Left colon (tissue), 2 donors: ENCODE data around the gene IQCK. TPM values are rescaled to one million over a fixed set of nuclear protein-coding genes. Genes with fewer than 3 reads are reported as not detected.
"Not testable (repeated sequence)": the region's sequence is repeated elsewhere in the genome, so short reads cannot be mapped to it uniquely, and the experiment has no call there.

Experiments used
- ATAC-seq: fragments of 200-7000 bp; cut with Tn5 transposase; one replicate; pipeline ENCODE4 v1.9.1; 2020; ENCODE audit warnings: mild to moderate bottlenecking, moderate library complexity
- DNase-seq, 2 donors: peaks; one replicate each; pipeline ENCODE4 v3.0.0-alpha.2; 2020
- intact Hi-C, 2 donors: fragments of 100-400 bp; cut with DNase I in 1 of 2; cut with micrococcal nuclease in 1 of 2; formaldehyde crosslinking; loops; one replicate each; pipeline versions ENCODE4 v1.11.2 to v1.14.0; 2022; cut with DNase I, micrococcal nuclease
- long read RNA-seq: library from polyadenylated mRNA; unstranded; transcript quantifications from one replicate; pipeline ENCODE4 v2.0.0, GENCODE V29; 2021
- total RNA-seq, 2 donors: library from RNA; stranded (reverse); fragmentation: NEBNext Ultra II Directional; extraction: Animal tissue kit (Norgen Biotek cat#: 25700); gene quantifications; one replicate each; pipeline ENCODE4 v1.2.1, GENCODE V29; 2021
- donor health status: DM: no; HTN: no; CAD: no.
- donor health status: DM: yes; HTN: yes; CAD: no.

IQCK gene, protein sequence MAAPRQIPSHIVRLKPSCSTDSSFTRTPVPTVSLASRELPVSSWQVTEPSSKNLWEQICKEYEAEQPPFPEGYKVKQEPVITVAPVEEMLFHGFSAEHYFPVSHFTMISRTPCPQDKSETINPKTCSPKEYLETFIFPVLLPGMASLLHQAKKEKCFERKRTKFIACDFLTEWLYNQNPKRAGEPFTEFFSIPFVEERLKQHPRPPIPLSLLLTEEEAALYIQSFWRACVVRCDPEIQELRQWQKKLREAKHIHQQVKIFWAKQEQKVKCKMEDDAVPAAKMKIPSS
- total RNA-seq, result 10 to 100 TPM; 11.0 to 13.8 TPM
- long read RNA-seq, partial matches to known transcripts, result 5 of 12 reads
- long read RNA-seq, other reads (novel, unspliced or antisense), result 7 of 12 reads

DNA sequence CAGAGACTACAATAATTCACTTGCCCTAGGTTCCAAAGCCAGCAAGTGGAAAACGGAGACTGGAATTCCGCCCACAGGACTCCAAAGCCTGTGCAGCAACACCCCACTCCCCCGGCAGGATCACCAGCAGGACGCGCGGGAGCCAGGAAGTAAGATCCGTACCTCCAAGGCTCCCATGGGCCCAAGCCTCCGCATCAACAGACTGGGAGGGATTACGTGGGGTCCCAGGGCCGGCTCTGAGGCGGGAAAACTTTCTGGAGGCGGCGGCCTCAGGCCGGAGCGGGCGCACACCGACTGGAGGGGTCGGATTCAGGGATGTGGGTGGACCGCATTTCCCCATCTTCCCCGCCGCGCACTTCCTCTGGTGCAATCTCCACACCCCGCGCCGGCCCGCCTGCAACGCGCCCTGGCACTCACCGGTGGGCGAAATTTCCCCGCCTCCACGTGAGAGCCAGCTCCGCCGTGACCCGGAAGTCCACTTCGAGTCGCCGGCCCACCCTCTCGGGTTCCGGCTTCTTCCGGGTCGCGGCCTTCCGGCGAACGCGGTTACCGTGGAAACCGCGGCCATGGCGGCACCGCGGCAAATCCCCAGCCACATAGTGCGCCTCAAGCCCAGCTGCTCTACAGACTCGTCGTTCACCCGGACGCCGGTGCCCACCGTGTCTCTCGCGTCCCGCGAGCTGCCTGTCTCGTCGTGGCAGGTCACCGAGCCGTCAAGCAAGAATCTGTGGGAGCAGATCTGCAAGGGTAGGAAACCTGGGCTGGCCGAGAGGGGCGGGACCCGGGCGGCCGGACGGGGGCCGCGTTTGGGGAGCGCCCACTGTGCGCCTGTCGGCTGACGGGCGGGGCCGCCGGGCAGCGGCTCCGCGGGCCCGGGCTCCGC lies at the start of gene IQCK, which contains the start of gene KNOP1:
TSS of gene IQCK (plus strand) at position 531 of the 883 bp plus-strand sequence. CDS start at position 567, 36 bp downstream.
TSS of gene KNOP1 (minus strand) at position 487 of the 883 bp plus-strand sequence. CDS start 3,192 bp downstream, outside the sequence.
- peak; percentile 83 for ATAC-seq
- intact Hi-C loops, result no loop called here
- DNase-seq, result peak; percentile 89 to 91

DNA sequence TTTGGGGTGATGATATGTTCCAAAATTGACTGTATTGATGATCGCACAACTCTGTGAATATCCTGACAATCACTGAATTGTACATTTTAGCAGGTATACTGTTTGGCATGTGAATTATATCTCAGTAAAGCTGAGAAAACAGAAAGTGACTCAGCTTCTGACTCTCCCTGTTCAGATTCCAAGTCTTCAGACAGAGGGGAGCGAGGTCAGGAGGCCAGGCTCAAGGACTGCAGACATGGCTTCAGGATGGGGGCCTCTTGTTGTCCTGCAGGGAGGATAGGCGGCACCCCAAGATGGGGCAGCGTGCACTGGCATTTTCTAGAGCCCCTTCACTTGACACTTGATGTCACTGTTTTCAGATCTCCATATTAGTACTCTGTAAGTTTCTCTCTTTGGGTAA lies 45.7 kb upstream of the IQCK start:
- DNase-seq (no peak), ATAC-seq (no peak)
- intact Hi-C loops, result no loop called here

DNA sequence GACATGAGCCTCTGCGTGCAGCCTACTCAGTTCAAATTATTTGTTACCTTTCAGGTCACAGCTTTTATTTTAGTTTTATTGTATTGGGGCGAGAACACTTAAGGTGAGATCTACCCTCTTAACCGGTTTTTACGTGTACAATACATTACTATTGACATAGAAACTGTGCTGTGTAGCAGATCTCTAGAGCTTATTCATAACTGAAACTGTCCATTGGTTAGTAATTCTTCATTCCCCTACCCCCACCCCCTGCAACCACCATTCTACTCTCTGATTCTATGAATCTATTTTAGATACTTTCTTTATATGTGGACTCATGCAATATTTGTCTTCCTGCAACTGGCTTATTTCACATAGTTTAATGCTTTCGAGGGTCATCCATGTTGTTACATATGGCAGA lies 43.6 kb upstream of the IQCK start:
- ATAC-seq (no peak), DNase-seq (no peak)
- intact Hi-C loops, result no loop called here

DNA sequence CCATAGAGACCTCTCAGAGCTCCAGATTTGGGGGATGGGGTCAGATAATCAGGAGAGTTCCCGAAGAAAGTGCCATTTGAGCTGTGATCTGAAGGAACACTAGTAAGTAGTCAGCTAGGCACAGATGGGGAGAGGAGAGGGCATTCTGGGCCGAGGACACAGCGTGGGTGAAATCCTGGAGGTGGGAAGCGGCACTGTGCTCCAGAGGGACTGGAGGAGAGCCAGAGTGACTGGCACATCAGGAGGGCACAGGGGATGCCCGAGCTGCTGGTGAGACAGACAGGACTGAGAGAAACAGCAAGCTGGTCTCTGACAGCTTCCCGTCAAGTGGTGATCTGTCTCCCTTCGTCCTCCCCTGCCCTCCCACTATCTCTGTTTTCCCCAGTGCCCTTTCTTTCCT lies 40.7 kb upstream of the IQCK start:
- intact Hi-C loops, result no loop called here
- DNase-seq (no peak), ATAC-seq (no peak)

DNA sequence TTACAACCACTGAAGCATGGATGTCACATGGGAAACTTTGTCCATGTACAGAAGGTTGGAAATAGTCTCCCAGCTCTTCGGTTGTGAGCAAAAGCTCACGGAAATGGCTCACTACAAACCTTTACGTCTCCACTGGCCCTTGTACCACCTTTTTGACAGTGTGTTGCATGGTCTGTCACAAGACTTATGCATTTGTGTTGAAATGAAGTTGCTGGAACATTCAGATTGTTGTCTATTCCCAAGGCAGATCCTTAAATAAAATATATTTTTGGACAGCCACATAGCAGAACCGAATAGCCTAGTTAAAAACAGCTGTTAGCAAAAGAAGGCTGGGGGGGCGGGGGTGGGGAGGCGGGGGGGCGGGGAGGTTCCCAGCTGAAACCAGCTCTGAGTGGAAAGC lies 39.3 kb upstream of the IQCK start:
- ATAC-seq (no peak), DNase-seq (no peak)
- intact Hi-C loops, result no loop called here

DNA sequence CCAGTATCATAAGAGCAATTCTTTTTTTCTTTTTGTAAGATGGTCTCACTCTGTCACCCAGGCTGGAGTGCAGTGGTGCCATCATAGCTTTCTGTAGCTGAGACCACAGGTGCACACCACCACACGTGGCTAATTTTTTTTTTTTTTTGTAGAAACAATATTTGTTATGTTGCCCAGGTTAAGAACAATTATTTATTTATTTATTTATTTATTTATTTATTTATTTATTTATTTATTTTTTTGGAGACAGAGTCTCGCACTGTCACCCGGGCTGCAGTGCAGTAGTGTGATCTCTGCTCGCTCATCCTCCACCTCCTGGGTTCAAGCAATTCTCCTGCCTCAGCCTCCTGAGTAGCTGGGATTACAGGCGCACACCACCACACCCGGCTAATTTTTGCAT lies 38.8 kb upstream of the IQCK start:
- intact Hi-C loops, ATAC-seq, DNase-seq: not testable (repeated sequence)

DNA sequence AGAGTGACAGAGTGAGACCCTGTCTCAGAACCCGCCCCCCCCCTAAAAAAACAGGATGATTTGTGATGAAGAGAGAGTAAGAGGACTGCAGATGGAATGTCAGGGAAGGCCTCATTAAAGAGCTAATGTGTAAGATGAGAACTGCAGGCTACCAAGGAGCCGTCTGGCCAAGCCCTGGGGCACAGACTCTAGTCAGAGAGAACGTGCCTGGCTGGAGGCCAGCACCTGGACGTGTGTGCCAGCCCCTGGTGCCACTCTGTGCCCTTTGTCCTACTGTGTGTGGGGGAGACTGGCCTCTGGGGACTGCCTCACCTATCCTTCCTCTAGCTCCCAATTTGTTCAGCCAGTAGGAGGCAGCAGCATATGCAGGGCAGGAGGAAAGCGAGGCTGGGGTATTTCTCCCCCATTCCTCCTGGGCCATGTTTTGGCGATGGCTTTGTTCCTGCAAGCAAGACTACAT lies 37.2 kb upstream of the IQCK start:
- ATAC-seq (peak; percentile 27), DNase-seq (no peak)
- intact Hi-C loops, result no loop called here

DNA sequence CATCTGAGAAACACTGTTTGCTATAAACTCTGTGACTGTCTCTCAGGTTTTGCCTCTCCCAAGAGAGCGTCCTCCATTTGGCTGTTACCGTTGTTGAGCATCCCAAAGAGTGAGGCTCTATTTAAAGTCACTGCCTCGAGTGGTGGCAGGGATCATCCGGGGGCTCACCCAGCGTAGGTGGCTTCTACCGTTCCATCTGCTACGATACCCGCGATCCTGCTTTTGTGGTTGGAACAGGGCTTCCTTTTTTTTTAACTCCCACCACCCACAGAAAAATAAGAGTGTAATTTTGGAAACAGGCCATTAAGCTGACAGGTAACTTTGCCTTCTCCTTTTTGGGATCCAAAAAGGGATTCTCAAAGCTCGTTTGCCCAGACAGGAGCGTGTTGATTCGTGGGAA lies 36.4 kb upstream of the IQCK start:
- DNase-seq, result no peak
- no peak for ATAC-seq
- intact Hi-C loops, result no loop called here

DNA sequence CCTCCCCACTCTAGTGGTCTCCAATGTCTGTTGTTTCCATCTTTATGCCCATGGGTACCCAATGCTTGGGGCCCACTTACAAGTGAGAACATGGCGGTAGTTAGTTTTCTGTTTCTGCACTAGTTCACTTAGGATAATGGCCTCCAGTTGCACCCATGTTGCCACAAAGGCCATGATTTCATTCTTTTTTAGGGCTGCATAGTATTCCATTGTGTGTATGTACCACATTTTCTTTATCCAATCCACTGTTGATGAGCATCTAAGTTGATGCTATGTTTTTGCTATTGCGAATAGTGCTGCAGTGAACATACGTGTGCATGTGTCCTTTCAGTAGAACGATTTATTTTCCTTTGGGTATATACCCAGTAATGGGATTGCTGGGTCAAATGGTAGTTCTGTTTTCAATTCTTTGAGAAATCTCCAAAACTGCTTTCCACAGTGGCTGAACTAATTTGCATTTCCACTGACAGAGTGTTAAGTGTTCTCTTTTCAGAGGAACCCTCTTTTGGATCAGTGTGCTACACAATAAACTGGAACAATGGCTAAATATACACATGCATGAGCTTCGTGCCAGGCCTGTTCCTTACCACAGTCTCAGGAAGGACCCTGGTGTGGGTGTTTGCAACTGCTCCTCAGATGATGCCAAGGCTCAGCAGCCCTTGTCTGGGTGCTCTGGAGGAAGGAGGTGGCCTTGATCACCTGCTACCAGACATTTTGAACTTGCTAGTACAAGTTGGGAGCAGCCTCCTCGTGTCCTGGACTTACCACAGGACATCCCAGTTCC lies 34.4 kb upstream of the IQCK start:
- intact Hi-C loops, result no loop called here
- no peak for DNase-seq
- ATAC-seq, result no peak

DNA sequence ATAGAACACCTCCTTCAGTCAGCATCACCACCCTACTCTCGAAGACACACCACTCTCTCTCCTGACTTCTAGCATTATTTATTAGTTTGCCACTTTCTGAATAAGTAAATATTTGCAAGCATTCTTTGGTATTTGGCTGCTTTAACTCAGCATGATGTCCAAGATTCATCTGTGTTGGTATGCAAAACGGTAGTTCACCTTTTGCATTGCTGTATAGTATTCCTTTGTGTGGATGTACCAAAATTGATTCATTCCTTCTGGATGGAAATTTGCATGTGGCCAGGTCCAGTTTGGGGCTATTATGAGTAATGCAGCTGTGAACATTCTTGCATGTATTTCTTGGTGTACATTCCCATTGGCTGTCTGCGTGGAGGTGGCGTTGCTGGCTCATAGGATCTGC lies 32.9 kb upstream of the IQCK start:
- DNase-seq (no peak), ATAC-seq (no peak)
- intact Hi-C loops, result no loop called here

DNA sequence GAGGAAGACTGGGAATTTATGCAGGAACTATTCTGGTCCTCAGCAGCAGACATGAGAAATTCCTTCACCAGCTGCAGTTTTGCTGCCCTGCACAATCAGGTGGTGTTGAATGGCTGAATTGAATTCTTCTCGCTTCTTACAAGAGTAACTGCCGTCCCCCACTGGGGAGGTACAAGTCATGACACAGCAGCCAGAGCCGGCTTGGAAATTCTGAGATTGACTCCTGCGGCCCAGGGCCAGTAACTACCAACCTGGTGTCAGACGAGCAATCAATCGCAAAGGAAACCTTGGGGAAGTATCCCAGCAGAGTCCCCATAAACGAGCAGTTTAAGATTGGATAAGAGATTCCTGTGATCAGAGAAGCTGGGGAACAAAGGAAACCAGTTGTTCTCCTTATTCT lies 30.8 kb upstream of the IQCK start:
- DNase-seq (no peak), ATAC-seq (no peak)
- intact Hi-C loops, result no loop called here

DNA sequence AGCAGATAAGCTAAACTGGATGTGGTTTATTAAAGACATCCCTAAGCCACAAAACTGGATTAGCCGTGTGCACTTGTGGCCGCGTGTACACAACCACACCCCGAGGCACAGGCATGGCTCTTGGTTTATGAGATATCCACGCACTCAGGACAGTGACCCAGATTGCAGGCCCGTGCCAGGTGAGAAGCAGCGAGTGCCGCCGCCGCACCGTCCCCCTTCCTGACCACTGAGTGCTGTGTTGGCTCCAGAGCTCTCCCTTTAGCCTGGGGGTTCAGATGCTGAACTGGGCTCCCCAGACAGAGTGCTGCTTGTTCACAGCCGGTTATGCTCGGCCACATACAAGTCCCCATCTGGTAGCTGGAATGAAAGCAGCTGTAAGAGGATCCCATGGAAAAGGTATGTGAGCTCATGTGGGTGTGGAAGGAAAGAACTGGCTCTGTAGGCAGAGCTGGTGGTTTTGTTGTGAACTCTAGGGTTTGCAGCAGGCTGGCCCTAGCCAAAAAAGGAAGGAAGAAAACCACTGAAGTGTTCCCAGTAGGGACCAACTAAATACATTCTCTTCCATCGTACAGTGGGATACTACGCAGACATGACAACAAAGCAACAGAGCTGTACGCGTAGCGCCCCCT lies 29.6 kb upstream of the IQCK start:
- ATAC-seq, result no peak
- intact Hi-C loops, result no loop called here
- DNase-seq, result no peak

DNA sequence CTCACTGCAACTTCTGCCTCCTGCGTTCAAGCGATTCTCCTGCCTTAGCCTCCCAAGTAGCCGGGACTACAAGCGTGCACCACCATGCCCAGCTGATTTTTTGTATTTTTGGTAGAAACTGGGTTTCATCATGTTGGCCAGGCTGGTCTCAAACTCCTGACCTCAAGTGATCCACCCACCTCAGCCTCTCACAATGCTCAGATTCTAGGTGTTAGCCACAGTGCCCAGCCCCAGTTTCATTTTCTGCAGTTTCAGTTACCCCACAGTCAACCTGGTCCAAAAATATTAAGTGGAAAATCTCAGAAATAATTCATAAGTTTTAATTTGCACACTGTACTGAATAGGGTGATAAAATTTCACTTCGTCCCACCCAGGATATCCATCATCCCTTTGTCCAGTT lies 28.7 kb upstream of the IQCK start:
- no peak for ATAC-seq
- intact Hi-C loops, result no loop called here

DNA sequence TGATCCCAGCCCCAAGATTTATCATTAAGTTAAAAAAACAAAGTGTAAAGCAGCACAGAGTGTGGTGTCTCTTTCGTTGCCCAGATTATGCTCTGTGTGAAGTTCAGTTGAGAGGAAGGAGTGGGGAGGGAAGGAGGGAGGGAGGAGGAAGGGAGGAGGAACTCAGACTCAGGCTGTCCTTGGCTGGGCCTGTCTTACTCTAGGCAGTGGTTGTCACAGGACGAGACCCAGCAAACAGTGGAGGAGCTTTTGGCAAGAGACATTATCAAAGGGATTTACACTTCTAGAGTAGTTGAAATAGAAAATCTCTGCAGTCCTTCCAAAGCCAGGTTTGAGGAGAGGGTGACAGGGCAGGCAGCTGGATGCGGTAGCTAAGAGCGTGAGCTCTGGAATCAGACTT lies 27.9 kb upstream of the IQCK start:
- DNase-seq (no peak), ATAC-seq (no peak)
- intact Hi-C loops, result no loop called here

More for the DNA sequence above, 28.7 kb upstream of the IQCK start:
- DNase-seq, result no peak

DNA sequence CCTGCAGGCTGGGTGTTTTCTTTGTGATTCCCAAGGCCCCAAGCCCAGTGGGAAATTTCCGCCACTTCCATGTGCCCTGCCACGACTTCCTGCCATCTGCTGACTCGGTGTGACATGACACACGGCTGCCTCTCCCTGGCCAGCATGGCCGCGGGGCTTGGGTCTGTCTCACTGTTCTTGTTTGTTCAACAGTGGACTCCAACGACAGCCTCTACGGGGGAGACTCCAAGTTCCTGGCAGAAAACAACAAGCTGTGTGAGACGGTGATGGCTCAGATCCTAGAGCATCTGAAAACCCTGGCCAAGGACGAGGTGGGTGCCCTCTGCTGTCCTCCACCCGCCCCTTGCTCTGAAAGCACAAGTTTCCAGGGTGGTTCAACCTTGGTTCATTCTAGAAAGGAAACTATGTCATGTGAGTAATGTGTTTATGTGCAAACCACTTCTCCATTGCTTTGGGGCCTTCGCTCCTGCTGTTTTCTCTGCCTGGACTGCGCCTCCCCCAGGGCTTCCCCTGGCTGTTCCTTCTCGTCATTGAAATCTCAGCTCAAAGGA lies 26.8 kb upstream of the IQCK start:
- ATAC-seq, result no peak

DNA sequence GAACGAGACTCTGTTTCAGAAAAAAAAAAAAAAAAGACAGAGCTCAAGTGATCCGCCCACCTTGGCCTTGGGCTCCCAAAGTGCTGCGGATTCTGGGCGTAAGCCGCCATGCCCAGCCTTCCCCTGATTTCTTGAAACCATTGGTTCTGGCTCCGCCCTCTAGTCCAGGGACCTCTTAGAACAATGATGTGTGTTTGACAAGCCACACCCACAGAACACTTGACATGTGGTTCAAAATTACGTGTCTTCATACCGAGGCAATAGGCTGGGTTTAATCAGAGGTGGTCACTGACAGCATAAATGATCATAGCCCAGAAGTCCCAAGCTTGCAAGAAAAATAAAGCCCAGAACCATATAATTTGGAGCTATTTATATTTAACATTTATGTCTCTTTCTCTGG lies 23.1 kb upstream of the IQCK start:
- DNase-seq (no peak), ATAC-seq (no peak)
- intact Hi-C loops, result no loop called here

More for the DNA sequence above, 26.8 kb upstream of the IQCK start:
- DNase-seq, result no peak
- intact Hi-C loops, result no loop called here

DNA sequence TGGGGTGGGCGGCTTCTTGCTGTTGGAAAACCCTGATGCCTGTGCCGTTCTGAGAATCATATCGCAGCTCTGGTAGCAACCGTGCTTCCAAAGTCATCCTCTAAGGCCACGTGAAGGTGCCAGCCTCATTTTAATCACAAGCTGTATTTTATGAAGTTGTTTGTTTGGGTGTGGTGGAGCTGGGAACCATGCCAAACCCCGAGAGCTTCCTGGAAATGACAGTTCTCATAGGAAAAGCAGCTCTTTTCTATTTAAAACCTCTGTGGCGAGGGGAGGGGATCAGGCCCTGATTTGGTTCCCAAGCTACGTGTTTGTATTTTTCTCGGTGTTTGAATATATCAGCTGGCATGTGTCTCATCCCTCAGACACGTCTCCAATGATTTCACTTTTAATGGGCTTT lies 21.7 kb upstream of the IQCK start:
- peak; percentile 73 for ATAC-seq
- intact Hi-C loops, result no loop called here

DNA sequence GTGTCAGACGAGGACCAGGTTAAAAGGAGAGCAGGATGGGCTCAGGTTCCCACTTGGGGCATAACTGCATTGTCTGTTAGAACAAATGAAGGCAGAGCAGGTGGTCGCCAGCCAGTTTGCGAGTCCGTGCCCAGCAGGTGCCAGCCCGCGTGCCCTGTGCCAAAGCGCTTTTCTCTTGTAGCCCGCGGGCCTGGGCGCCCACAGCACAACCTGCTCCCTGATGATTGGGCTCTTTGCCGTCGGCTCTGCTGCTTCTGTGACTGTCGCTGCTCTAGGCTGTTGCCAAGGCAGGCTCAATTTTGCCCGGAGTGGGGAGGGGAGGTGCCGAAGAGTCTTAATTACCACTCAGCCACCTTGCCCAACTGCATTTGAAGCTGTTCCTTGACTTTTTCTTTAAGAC lies 21.1 kb upstream of the IQCK start:
- DNase-seq, result no peak
- intact Hi-C loops, result no loop called here
- ATAC-seq, result no peak

More for the DNA sequence above, 21.7 kb upstream of the IQCK start:
- peak; percentile 86 to 87 for DNase-seq
